ENCODE measurements around the gene ZMYND11. TPM values are rescaled to one million over a fixed set of nuclear protein-coding genes. Genes with fewer than 3 reads are reported as not detected.

Gene ZMYND11
- total and polyA plus RNA-seq, 9 of the 15 experiments (the other 6 are each of a cell fraction or from before 2014, with no cell fraction given), result 2.7 to 13.8 (median 8.8) TPM

GRCh38 chr10:224571-224970 is 89.3 kb downstream of the ZMYND11 start:
- in situ Hi-C loops (cut with MboI) (no loop called here), intact Hi-C loops (cut with micrococcal nuclease) (no loop called here)
- Histone ChIP-seq H2AFZ (ENCODE audit: low read depth, low read length) (no peak overlapping the region), H3K4me1 (replicated peaks in 1 of 2; ENCODE audit: control insufficient read depth in 2 of 2, insufficient read depth in 2 of 2, low read length in 2 of 2) (no peaks in the 10 kb centered on the region), H3K27me3 (ENCODE audit: control insufficient read depth in 2 of 2, insufficient read depth in 2 of 2, low read length in 2 of 2) (no peaks in the 10 kb centered on the region), H3K4me2 (ENCODE audit: insufficient read depth, low read length) (no peak overlapping the region), H3K36me3 (ENCODE audit: control insufficient read depth, insufficient read depth, low read length) (no peaks in the 10 kb centered on the region), H3K79me2 (ENCODE audit: control insufficient read depth, insufficient read depth, low read length) (no peaks in the 10 kb centered on the region), H3K9ac (ENCODE audit: insufficient read depth in 1 of 2, low read depth in 2 of 2, low read length in 2 of 2) (no peak overlapping the region), H4K20me1 (replicated peaks; ENCODE audit: control insufficient read depth, insufficient read depth, low read length) (no peaks in the 10 kb centered on the region), H3K27ac (ENCODE audit: extremely low read depth, low read depth, low read length) (no peak overlapping the region), H3K9me3 (replicated peaks; ENCODE audit: control insufficient read depth, insufficient read depth, low read depth, low read length) (no peaks in the 10 kb centered on the region), H3K9me1 (ENCODE audit: control insufficient read depth, insufficient read depth, low read length) (no peaks in the 10 kb centered on the region), H3K4me3 (no peak overlapping the region)
- ATAC-seq (no peak), FAIRE-seq (no peak), DNase-seq (ENCODE audit: extremely low read depth in 1 of 4, low spot score in 3 of 4) (no peak)
- ChIA-PET POLR2A (no interaction called here), CTCF (ENCODE audit: low intra/inter-chr PET ratio) (no interaction called here)
- no TSS peak for BruUV-seq (replicated peaks)
- WGBS (ENCODE audit: insufficient coverage, low coverage, missing lambda C conversion rate), result 18% methylated on average over 3 of the region's 3 CpGs
- no peak for TF ChIP-seq NR0B1 (IDR thresholded peaks at IDR 0.05; ENCODE audit: partially characterized antibody)
- TF ChIP-seq SOX6 (IDR thresholded peaks at IDR 0.05), result no peak
- TF ChIP-seq OTX1 (CRISPR knock-in tag; IDR thresholded peaks at IDR 0.05), result no peak
- TF ChIP-seq ATF7 (IDR thresholded peaks at IDR 0.05), result no peak
- TF ChIP-seq THAP12 (CRISPR knock-in tag; IDR thresholded peaks at IDR 0.05), result no peak
- no peak for TF ChIP-seq PBX2 (CRISPR knock-in tag; IDR thresholded peaks at IDR 0.05; ENCODE audit: low read depth)
- TF ChIP-seq PBX2 (tag; conservative IDR thresholded peaks at IDR 0.05; ENCODE audit: low read depth), result no peak
- no peak for TF ChIP-seq JUND (IDR thresholded peaks at IDR 0.05; ENCODE audit: borderline replicate concordance, low read depth, low read length)
- no peak for TF ChIP-seq JUND (tag; IDR thresholded peaks at IDR 0.05; ENCODE audit: borderline replicate concordance, low read depth, low read length)
- TF ChIP-seq TBL1XR1 (IDR thresholded peaks at IDR 0.05; ENCODE audit: low read length in 2 of 2), result no peak
- no peak for TF ChIP-seq KLF1 (tag; IDR thresholded peaks at IDR 0.05)
- TF ChIP-seq, protein P1, sequence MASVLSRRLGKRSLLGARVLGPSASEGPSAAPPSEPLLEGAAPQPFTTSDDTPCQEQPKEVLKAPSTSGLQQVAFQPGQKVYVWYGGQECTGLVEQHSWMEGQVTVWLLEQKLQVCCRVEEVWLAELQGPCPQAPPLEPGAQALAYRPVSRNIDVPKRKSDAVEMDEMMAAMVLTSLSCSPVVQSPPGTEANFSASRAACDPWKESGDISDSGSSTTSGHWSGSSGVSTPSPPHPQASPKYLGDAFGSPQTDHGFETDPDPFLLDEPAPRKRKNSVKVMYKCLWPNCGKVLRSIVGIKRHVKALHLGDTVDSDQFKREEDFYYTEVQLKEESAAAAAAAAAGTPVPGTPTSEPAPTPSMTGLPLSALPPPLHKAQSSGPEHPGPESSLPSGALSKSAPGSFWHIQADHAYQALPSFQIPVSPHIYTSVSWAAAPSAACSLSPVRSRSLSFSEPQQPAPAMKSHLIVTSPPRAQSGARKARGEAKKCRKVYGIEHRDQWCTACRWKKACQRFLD (CRISPR knock-in tag; IDR thresholded peaks at IDR 0.05), result no peak
- TF ChIP-seq SMARCA5 (IDR thresholded peaks at IDR 0.05), result no peak
- no peak for TF ChIP-seq RUNX1 (IDR thresholded peaks at IDR 0.05; ENCODE audit: low read depth)
- TF ChIP-seq MIER1 (IDR thresholded peaks at IDR 0.05; ENCODE audit: low read depth), result no peak
- TF ChIP-seq, protein P2, sequence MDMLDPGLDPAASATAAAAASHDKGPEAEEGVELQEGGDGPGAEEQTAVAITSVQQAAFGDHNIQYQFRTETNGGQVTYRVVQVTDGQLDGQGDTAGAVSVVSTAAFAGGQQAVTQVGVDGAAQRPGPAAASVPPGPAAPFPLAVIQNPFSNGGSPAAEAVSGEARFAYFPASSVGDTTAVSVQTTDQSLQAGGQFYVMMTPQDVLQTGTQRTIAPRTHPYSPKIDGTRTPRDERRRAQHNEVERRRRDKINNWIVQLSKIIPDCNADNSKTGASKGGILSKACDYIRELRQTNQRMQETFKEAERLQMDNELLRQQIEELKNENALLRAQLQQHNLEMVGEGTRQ (CRISPR knock-in tag; IDR thresholded peaks at IDR 0.05), result no peak

Data from K562 (cell line).